Tibial nerve (tissue), 4 donors: Measurements from ENCODE around the gene ADAMTSL1. TPM values are rescaled to one million over a fixed set of nuclear protein-coding genes. Genes with fewer than 3 reads are reported as not detected.
A peak's percentile ranks its signal among the peaks of the same experiment; 100 is the strongest.

ENCODE experiments used
- DNase-seq, 2 donors: peaks; one replicate each; pipeline ENCODE4 v3.0.0-alpha.2; 2019; ENCODE audit warnings: low spot score in 2 of 2
- H3K27ac ChIP-seq, 4 donors: fragments of 200-600 bp; sonication (generic) in 3 of 4; one replicate each; pipeline ENCODE4 v1.5.1; 2017 to 2019; ENCODE audit warnings: mild to moderate bottlenecking in 1 of 4
- H3K27me3 ChIP-seq, 2 donors: fragments of 200-600 bp; sonication (generic) in 1 of 2; one replicate each; pipeline versions ENCODE4 v1.5.1 to v1.6.0; 2017 to 2019
- H3K36me3 ChIP-seq, 3 donors: fragments of 200-600 bp; sonication (generic); one replicate each; pipeline ENCODE4 v1.5.1; 2018 to 2019
- H3K4me1 ChIP-seq, 4 donors: fragments of 200-600 bp; sonication (generic) in 3 of 4; one replicate each; pipeline ENCODE4 v1.5.1; 2017 to 2019
- H3K4me3 ChIP-seq, 4 donors: fragments of 200-600 bp; sonication (generic) in 3 of 4; one replicate each; pipeline ENCODE4 v1.5.1; 2017 to 2019; ENCODE audit warnings: mild to moderate bottlenecking in 1 of 4, moderate library complexity in 1 of 4
- H3K9me3 ChIP-seq, 4 donors: fragments of 200-600 bp; sonication (generic) in 3 of 4; one replicate each; pipeline ENCODE4 v1.5.1; 2017 to 2019
- CTCF ChIP-seq, 5 experiments: fragments of 200-600 bp in 3 of 5; fragments of 450-650 bp in 2 of 5; sonication (generic) in 3 of 5; IDR thresholded peaks; one replicate each; pipeline ENCODE4 v1.5.1; 2016 to 2019; ENCODE audit warnings: antibody characterized with exemption in 5 of 5, mild to moderate bottlenecking in 3 of 5, moderate library complexity in 2 of 5
- EP300 ChIP-seq, 2 donors: sonication (generic); formaldehyde crosslinking; IDR thresholded peaks; one replicate each; pipeline ENCODE4 v1.6.1; 2017; ENCODE audit warnings: antibody characterized with exemption in 2 of 2, mild to moderate bottlenecking in 1 of 2
- POLR2A ChIP-seq, 2 donors: fragments of 450-650 bp; IDR thresholded peaks; one replicate each; pipeline ENCODE4 v1.6.1; 2017; ENCODE audit warnings: antibody characterized with exemption in 2 of 2, mild to moderate bottlenecking in 2 of 2, moderate library complexity in 2 of 2
- WGBS, 2 donors: methylation state at CpG; one replicate each; pipeline ENCODE4 v1.1.5; 2018; 5-methylcytosine and 5-hydroxymethylcytosine counted together
- total RNA-seq, 4 donors: library from RNA; depleted of rRNA; stranded (reverse); fragments of >200 nt; gene quantifications; one replicate each; pipeline ENCODE4 v1.1.0, GENCODE V29; 2016

The ADAMTSL1 gene
- total RNA-seq, 4 donors from 2014 or later, result 11.9 to 27.1 (median 21.3) TPM

GRCh38 chr9:18442629-18443491, 31.1 kb upstream of the ADAMTSL1 start:
- H3K27me3 ChIP-seq, result no peaks in the 10 kb centered on the region
- no peak overlapping the region for H3K27ac ChIP-seq
- H3K4me3 ChIP-seq, result no peak overlapping the region
- H3K4me1 ChIP-seq, result peaks cover 0 to 37% (median 7%) of the 10 kb centered on the region in 4 donors
- TF ChIP-seq EP300 (IDR thresholded peaks at IDR 0.05), result no peak
- TF ChIP-seq CTCF (IDR thresholded peaks at IDR 0.05), result peak; percentile 68 to 95 (median 79)
- H3K9me3 ChIP-seq, result no peaks in the 10 kb centered on the region
- 6 to 9% methylated on average over 6 of the region's 6 CpGs for WGBS, 2 donors
- peak; percentile 54 to 65 for DNase-seq
- H3K36me3 ChIP-seq, result no peaks in the 10 kb centered on the region

GRCh38 chr9:18447131-18447530, 26.8 kb upstream of the ADAMTSL1 start:
- 23 to 37% methylated on average over 4 of the region's 4 CpGs for WGBS, 2 donors
- H3K9me3 ChIP-seq, result no peaks in the 10 kb centered on the region
- H3K36me3 ChIP-seq, result no peaks in the 10 kb centered on the region
- peak in 1 of 2 donors; percentile 24 for DNase-seq
- no peaks in the 10 kb centered on the region for H3K27me3 ChIP-seq
- TF ChIP-seq POLR2A (IDR thresholded peaks at IDR 0.05) (no peak), EP300 (IDR thresholded peaks at IDR 0.05) (no peak), CTCF (IDR thresholded peaks at IDR 0.05) (no peak)
- peaks cover 0 to 28% (median 2%) of the 10 kb centered on the region in 4 donors for H3K4me1 ChIP-seq
- H3K27ac ChIP-seq, result peak overlapping the region in 1 of 4 donors; percentile 0
- H3K4me3 ChIP-seq, result no peak overlapping the region

GRCh38 chr9:18447541-18447940, 26.4 kb upstream of the ADAMTSL1 start:
- H3K4me1 ChIP-seq, result peaks cover 0 to 23% (median under 1%) of the 10 kb centered on the region in 4 donors
- peak overlapping the region in 1 of 4 donors; percentile 0 for H3K27ac ChIP-seq
- DNase-seq, result no peak
- 76 to 78% methylated on average over 3 of the region's 3 CpGs for WGBS, 2 donors
- no peaks in the 10 kb centered on the region for H3K27me3 ChIP-seq
- no peaks in the 10 kb centered on the region for H3K9me3 ChIP-seq
- H3K36me3 ChIP-seq, result no peaks in the 10 kb centered on the region
- no peak overlapping the region for H3K4me3 ChIP-seq
- no peak for TF ChIP-seq CTCF (IDR thresholded peaks at IDR 0.05)

DNA sequence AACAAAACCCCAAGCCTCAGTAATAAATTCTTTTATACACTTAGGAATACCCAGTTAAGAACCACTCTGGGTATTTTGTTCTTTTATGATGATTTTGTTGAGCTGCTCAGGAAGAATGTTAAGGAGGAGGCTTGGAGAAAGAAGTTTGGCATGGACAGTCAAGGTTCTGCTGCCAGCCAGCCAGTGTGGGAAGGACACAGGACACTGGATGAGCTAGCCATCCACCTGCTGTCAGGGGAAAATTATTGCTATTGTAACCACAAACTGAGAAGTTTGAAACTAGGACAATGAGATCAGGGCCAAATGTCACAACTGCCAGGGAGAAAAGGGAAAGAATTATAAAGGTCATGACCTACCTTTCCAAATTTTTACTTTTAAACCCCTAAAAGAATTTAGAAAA, 25.9 kb upstream of the ADAMTSL1 start:
- no peak overlapping the region for H3K4me3 ChIP-seq
- TF ChIP-seq EP300 (IDR thresholded peaks at IDR 0.05) (no peak), POLR2A (IDR thresholded peaks at IDR 0.05) (no peak), CTCF (IDR thresholded peaks at IDR 0.05) (no peak)
- H3K27me3 ChIP-seq, result no peaks in the 10 kb centered on the region
- H3K36me3 ChIP-seq, result no peaks in the 10 kb centered on the region
- DNase-seq, result no peak
- no peak overlapping the region for H3K27ac ChIP-seq
- H3K9me3 ChIP-seq, result no peaks in the 10 kb centered on the region
- H3K4me1 ChIP-seq, result peaks cover 0 to 18% (median 0%) of the 10 kb centered on the region in 4 donors

DNA sequence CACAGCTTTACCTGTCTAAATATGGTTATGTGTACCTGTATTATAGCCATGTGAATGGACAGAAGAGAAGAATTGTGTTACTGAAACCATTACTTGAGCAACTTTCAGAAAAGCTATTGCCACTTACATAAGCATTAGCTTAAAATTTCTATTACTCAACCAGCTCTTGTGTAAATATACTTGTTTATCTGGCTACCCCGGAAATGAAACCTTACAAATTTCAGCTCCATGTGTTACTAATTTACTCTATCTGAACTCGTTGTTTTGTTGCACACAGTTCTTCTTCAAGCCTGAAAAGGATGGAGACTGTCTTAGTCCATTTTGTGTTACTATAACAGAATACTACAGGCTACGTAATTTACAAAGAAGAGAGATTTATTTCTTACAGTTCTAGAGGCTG, 22.5 kb upstream of the ADAMTSL1 start:
- no peak for DNase-seq
- Histone ChIP-seq H3K27me3 (no peaks in the 10 kb centered on the region), H3K27ac (no peak overlapping the region), H3K9me3 (no peaks in the 10 kb centered on the region), H3K4me3 (no peak overlapping the region), H3K4me1 (peaks cover 0 to 17% (median 0%) of the 10 kb centered on the region in 4 donors), H3K36me3 (no peaks in the 10 kb centered on the region)
- TF ChIP-seq POLR2A (IDR thresholded peaks at IDR 0.05), result no peak
- TF ChIP-seq EP300 (IDR thresholded peaks at IDR 0.05), result no peak
- TF ChIP-seq CTCF (IDR thresholded peaks at IDR 0.05), result no peak
- 71 to 73% methylated on average over 3 of the region's 3 CpGs for WGBS, 2 donors
